ENCODE data around the gene ATP8B1.

The ATP8B1 gene

GRCh38 chr18:57791192-57791591, 11.9 kb downstream of the ATP8B1 start:
- DNase-seq: no peak

GRCh38 chr18:57790316-57790715, 12.8 kb downstream of the ATP8B1 start:
- no peak for DNase-seq

GRCh38 chr18:57789759-57790158, 13.4 kb downstream of the ATP8B1 start:
- DNase-seq: no peak

- no peak for DNase-seq
These were observed 14.0 kb downstream of the ATP8B1 start for GRCh38 chr18:57789090-57789489.

GRCh38 chr18:57787068-57787685, 15.9 kb downstream of the ATP8B1 start:
- no peak for DNase-seq

- DNase-seq: no peak
These were observed 17.2 kb downstream of the ATP8B1 start for GRCh38 chr18:57785751-57786437.

- no peak for DNase-seq
These were observed 18.4 kb downstream of the ATP8B1 start for GRCh38 chr18:57784801-57785114.

- DNase-seq: no peak
These were observed 18.9 kb downstream of the ATP8B1 start for GRCh38 chr18:57784034-57784800.

GRCh38 chr18:57782049-57782448, 21.1 kb downstream of the ATP8B1 start:
- no peak for DNase-seq

- DNase-seq: no peak
These were observed 22.3 kb downstream of the ATP8B1 start for GRCh38 chr18:57780706-57781347.

- peak; percentile 24 for DNase-seq
These were observed 22.8 kb downstream of the ATP8B1 start for GRCh38 chr18:57780318-57780705.

- no peak for DNase-seq
These were observed 26.3 kb downstream of the ATP8B1 start for GRCh38 chr18:57776767-57777166.

- DNase-seq: no peak
These were observed 26.8 kb downstream of the ATP8B1 start for GRCh38 chr18:57776354-57776753.

- DNase-seq: no peak
These were observed 27.2 kb downstream of the ATP8B1 start for GRCh38 chr18:57775937-57776336.

GRCh38 chr18:57772387-57772799, 30.7 kb downstream of the ATP8B1 start:
- DNase-seq: no peak

- no peak for DNase-seq
These were observed 31.5 kb downstream of the ATP8B1 start for GRCh38 chr18:57771626-57772025.

- DNase-seq: no peak
These were observed 31.9 kb downstream of the ATP8B1 start for GRCh38 chr18:57771193-57771592.

GRCh38 chr18:57768537-57769326, 34.4 kb downstream of the ATP8B1 start:
- no peak for DNase-seq

- no peak for DNase-seq
These were observed 35.7 kb downstream of the ATP8B1 start for GRCh38 chr18:57767259-57768050.

- DNase-seq: no peak
These were observed 38.1 kb downstream of the ATP8B1 start for GRCh38 chr18:57764995-57765394.

- no peak for DNase-seq
These were observed 39.0 kb downstream of the ATP8B1 start for GRCh38 chr18:57764087-57764486.

- DNase-seq: no peak
These were observed 40.4 kb downstream of the ATP8B1 start for GRCh38 chr18:57762686-57763085.

Measured in NCI-H1694 treated with DMSO at 0.1 percent for 48 hours (cell line).